GM18517 (cell line): ENCODE measurements around the gene TM9SF4.

Source experiments
- ATAC-seq: cut with Tn5 transposase; IDR thresholded peaks from one replicate; pipeline ENCODE4 v1.9.1; 2021; ENCODE audit warnings: mild to moderate bottlenecking, moderate library complexity; ENCODE audit not compliant: unreplicated experiment

The TM9SF4 gene

GRCh38 chr20:32109392-32110172 lies at the start of gene TM9SF4:
Gene TM9SF4, plus strand, starts transcription at chr20:32109714. Its CDS starts 27 bp downstream, at chr20:32109741.
- ATAC-seq = peak; percentile 88

- no peak for ATAC-seq
These were observed 46.7 kb upstream of the TM9SF4 start for GRCh38 chr20:32062776-32063170.

- no peak for ATAC-seq
These were observed 45.8 kb upstream of the TM9SF4 start for GRCh38 chr20:32063695-32064094.

GRCh38 chr20:32064667-32065066 lies 44.8 kb upstream of the TM9SF4 start:
- no peak for ATAC-seq

- no peak for ATAC-seq
These were observed 42.2 kb upstream of the TM9SF4 start for GRCh38 chr20:32067234-32067821.

- ATAC-seq = no peak
These were observed 41.3 kb upstream of the TM9SF4 start for GRCh38 chr20:32068174-32068573.

- ATAC-seq = no peak
These were observed 39.8 kb upstream of the TM9SF4 start for GRCh38 chr20:32069711-32070110.

- no peak for ATAC-seq
These were observed 39.2 kb upstream of the TM9SF4 start for GRCh38 chr20:32070282-32070681.

- no peak for ATAC-seq
These were observed 38.8 kb upstream of the TM9SF4 start for GRCh38 chr20:32070690-32071213.

GRCh38 chr20:32071395-32072167 lies 37.9 kb upstream of the TM9SF4 start:
- ATAC-seq = no peak

- no peak for ATAC-seq
These were observed 37.3 kb upstream of the TM9SF4 start for GRCh38 chr20:32072168-32072750.

GRCh38 chr20:32075534-32075933 lies 34.0 kb upstream of the TM9SF4 start:
- ATAC-seq = no peak

- no peak for ATAC-seq
These were observed 32.3 kb upstream of the TM9SF4 start for GRCh38 chr20:32077190-32077589.

GRCh38 chr20:32078322-32078721 lies 31.2 kb upstream of the TM9SF4 start:
- no peak for ATAC-seq

- no peak for ATAC-seq
These were observed 30.7 kb upstream of the TM9SF4 start for GRCh38 chr20:32078791-32079190.

GRCh38 chr20:32079655-32080109 lies 29.8 kb upstream of the TM9SF4 start:
- ATAC-seq = no peak

- ATAC-seq = no peak
These were observed 28.7 kb upstream of the TM9SF4 start for GRCh38 chr20:32080783-32081182.

- no peak for ATAC-seq
These were observed 26.0 kb upstream of the TM9SF4 start for GRCh38 chr20:32083469-32083868.

GRCh38 chr20:32087070-32087469 lies 22.4 kb upstream of the TM9SF4 start:
- no peak for ATAC-seq

- no peak for ATAC-seq
These were observed 20.8 kb upstream of the TM9SF4 start for GRCh38 chr20:32088759-32089158.
